Endothelial cell of hepatic sinusoid (primary cell): Measurements from ENCODE around the gene PLCG1.
"Not testable (repeated sequence)": the region's sequence is repeated elsewhere in the genome, so short reads cannot be mapped to it uniquely, and the experiment has no call there.

Experiments
- in situ Hi-C: cut with HindIII; loops from 2 replicates; pipeline ENCODE4 v1.10.0; 2017; ENCODE audit warnings: low sequenced_read_pairs

PLCG1 gene

DNA sequence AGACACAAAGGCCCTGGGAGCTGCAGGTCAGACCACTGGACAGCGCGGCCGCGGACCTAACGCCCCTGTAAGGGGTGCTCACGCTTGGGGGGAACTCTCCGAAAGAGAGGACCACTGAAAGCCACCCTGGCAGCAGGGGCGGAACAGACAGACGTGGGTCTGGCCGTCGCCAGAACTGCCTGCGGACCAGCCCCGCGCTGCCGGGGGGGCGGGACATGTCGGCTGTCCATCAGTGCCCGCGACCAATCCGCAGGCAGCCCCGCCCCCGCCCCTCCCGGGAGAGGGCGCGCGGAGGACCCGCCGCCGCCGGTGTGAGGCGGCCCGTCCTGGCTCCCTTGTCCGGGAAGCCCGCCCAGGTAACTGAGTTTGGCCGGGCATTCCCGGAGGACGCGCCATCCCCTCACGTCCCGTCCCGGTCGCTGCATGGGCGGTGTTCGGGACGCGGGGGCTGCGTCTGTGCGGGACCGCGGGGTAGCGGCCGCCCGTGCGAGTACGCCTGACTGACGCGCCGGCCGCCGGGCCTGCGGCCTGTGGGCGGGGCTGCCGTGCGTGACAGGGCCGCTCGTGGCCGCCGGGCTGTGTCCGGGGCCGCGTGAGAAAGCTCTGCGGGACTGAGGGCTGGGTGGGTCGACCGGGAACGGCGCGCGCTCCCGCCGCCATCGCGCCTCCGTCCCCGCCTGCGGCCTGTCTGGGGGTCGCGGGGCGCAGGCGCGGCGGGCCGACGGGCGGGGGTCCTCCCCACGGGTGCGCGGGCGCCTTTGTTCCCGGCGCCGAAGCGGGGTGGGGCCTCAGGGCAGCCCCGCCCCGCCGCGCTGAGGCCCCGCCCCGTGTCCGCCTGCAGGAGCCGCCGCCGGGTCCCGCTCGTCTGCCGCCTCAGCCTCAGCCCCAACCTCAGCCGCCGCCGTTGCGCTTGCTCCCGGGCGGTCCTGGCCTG, at the start of gene PLCG1:
Gene PLCG1 (plus strand): TSS at position 864 of the 934 bp plus-strand sequence. CDS start 99 bp downstream, outside the sequence.
- in situ Hi-C loops = no loop called here

- in situ Hi-C loops = no loop called here
Measured at GRCh38 chr20:41087777-41088176, 49.6 kb upstream of the PLCG1 start.

GRCh38 chr20:41089555-41089954, 47.8 kb upstream of the PLCG1 start:
- in situ Hi-C loops = no loop called here

- in situ Hi-C loops = no loop called here
Measured at GRCh38 chr20:41091927-41092326, 45.4 kb upstream of the PLCG1 start.

- in situ Hi-C loops = no loop called here
Measured at GRCh38 chr20:41094353-41095055, 42.8 kb upstream of the PLCG1 start.

GRCh38 chr20:41095110-41095969, 42.0 kb upstream of the PLCG1 start:
- in situ Hi-C loops = no loop called here

DNA sequence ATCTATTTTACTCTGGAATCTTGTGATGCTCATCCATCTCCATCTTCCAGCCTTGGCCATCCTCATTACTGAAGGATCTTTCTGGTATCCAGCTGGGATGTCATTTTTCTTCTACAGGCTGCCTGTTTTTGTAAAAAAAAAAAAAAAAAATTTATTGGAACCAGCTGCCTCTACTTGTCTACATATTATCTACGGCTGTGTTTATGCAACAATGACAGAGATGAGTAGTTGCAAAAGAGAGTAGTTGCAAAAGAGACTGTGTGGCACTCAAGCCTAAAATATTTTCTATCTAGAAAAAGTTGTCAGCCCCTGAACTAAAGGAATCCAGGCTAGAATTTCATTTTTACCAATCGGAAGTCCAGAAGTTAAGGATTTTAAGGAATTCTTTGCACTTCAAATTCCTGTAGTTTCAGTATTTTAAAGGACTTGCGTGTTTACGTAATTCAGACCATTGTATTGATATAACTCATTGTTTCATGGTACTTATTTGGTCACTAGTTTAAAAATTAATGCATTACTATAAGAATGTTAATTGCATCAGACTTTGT, 38.6 kb upstream of the PLCG1 start:
- in situ Hi-C loops = no loop called here

DNA sequence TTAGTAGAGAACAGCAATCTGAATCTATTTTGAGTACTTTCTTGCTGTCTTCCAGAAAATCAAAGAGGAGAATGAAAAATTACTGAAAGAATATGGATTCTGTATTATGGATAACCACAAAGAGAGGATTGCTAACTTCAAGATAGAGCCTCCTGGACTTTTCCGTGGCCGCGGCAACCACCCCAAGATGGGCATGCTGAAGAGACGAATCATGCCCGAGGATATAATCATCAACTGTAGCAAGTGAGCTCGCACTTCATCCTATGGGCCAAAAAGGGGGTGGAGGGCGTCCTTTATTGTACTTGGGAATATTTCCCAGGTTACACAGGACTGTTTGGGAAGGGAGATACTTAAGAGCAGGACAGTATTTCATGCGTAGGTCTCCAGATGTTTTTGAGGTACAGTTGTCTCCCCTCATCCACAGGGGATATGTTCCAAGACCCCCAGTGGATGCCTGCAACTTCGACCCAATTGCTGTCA, 37.3 kb upstream of the PLCG1 start:
- in situ Hi-C loops = no loop called here

GRCh38 chr20:41101660-41102059, 35.7 kb upstream of the PLCG1 start:
- in situ Hi-C loops = no loop called here

GRCh38 chr20:41108531-41108930, 28.8 kb upstream of the PLCG1 start:
- in situ Hi-C loops = no loop called here

DNA sequence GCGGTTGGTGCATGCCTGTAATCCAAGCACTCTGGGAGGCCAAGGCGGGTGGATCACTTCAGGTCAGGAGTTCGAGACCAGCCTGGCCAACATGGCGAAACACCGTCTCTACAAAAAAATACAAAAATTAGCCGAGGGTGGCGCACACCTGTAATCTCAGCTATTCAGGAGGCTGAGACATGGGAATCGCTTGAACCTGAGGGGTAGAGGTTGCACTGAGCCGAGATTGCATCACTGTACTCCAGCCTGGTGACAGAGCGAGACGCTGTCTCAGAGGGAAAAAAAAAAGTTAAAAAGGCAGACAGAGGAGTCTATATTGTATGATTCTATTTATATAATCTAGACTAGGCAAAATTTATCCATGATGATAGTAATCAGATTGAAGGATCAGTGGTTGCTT, 27.3 kb upstream of the PLCG1 start:
- in situ Hi-C loops = no loop called here

DNA sequence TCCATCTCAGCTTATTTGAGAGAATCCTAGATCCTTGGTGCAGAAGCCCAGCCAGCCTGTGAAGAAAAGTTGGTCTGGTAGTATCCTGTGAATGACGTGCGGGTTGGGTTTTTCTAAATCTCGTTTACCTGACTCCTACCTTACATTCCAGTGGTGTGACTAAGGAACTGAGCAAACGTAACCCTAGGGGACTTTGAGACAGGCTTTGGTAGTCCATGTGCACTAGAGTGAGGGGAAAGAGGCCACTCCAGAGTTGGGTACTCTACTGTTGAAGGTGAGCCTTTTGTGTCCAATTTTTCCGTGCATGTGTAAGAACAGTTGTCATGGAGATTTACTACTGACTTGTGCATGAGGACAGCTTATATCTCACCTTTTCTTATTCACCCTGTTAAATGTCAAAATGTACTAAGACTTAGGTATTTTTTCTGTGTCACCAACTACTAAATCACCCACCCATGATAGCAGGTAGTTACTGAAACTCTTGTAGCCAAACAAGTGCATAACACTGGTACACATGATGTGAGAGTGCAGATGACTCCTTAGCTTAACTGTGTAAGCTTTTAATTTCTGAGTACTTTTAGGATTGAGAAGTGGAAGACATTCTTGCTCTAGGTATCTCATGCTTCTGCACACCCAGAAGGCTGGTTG, 26.3 kb upstream of the PLCG1 start:
- in situ Hi-C loops = no loop called here

DNA sequence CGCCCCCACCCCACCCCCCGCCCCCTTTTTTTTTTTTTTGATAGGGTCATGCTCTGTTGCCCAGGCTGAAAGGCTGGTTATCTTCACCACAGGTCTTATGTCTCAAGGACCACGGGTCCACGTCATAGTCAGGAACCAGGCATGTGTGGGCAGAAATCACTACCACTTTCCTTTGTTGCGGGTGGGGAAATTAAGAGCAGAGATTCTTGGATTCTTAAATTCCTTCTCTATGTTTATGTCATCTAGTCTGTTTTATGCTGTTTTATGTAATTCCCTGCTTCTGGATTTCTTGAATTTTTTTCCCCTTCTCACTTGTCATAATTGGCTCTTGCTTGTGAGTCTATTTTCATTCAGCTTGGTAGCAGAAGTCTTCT, 25.8 kb upstream of the PLCG1 start:
- in situ Hi-C loops = no loop called here

DNA sequence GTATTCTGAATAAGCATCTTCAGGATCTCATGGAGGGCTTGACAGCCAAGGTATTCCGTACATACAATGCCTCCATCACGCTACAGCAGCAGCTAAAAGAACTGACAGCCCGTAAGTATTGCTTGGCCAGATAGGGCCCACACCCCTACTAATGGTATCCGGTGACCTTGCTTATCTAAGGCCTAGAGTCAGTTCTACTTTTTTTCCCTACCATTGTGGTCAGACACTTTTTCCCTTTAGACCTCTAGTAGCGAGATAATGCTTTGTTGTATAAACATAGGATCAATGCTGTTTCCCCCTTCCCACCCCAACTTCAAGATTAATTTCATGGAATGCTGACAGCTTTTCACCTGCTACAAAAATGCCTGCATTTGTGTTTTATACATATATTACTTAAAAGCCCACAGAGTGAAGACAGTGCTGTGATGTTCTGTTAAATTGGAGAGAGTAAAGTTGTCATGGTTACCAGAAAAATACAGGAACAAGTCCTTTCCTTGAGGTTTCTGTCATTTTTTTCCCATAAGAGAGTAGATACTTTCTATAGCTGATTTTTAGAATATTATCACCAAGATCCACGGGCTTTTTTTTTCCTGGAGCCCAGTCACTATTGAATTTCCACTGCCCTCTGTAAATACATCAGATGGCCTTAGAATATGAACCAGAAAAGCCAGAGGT, 20.9 kb upstream of the PLCG1 start:
- in situ Hi-C loops = no loop called here

DNA sequence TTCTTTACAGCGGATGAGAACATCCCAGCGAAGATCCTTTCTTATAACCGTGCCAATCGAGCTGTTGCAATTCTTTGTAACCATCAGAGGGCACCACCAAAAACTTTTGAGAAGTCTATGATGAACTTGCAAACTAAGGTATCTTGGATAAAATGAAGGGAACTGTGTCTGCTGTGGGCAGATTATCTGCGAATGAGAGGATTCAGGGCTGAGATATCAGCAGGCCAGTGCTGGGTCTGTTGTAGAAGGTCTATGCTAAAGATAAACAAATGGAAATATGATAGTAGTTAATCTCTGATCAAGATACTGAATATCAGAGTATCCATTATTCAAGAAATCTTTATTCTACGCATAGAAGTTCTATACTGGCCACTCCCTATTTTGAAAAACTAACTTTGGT, 19.2 kb upstream of the PLCG1 start:
- in situ Hi-C loops = not testable (repeated sequence)

- in situ Hi-C loops = no loop called here
Measured at GRCh38 chr20:41118632-41119031, 18.7 kb upstream of the PLCG1 start.

DNA sequence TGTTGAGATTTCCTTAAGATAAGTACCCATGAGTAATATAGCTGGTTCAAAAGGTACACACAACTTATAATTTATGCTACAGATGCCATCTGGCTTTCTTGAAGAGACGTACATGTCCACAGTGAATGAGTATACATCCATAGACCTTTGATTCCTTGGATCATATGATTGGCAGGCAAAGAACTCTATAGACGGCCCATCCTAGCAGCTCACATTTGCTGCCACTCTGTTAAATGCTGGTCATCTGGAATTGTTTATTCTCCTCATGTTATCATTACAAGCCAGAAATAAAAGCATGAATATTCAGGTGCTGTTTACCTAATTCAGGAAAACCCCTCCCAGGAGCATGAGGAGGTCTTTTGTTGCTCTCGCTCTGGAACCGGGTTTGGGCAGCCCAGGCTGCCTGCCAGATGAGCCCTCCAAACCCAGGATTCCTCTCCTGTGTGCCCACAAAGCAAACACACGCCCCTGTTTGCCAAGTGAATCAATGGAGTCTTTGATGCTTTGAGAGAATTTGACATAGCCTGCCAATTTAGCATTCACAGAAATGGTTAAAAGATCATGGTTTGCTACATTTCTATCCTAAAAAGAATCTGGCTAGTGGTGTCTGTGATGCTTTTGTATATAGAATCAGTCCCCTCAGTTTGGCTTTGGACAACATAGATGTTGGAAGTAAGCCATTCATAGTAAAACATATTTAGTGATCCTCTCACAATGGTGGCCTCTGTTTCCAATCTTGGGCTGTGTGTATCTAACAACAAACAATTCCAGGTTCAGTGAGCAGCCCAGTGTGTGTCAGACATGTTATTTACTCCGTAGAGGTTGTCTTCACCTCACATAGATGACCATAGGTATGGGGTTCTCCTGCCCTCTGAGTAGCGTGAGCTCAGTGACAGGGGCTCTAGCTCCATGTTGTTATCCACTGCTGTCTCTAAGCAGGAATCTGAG, 17.5 kb upstream of the PLCG1 start:
- in situ Hi-C loops = no loop called here

- in situ Hi-C loops = no loop called here
Measured at GRCh38 chr20:41121399-41121798, 15.9 kb upstream of the PLCG1 start.

- in situ Hi-C loops = no loop called here
Measured at GRCh38 chr20:41123631-41124030, 13.7 kb upstream of the PLCG1 start.
